ENCODE measurements around the gene PLAC1.
A peak's percentile ranks its signal among the peaks of the same experiment; 100 is the strongest.

Gene PLAC1

DNA sequence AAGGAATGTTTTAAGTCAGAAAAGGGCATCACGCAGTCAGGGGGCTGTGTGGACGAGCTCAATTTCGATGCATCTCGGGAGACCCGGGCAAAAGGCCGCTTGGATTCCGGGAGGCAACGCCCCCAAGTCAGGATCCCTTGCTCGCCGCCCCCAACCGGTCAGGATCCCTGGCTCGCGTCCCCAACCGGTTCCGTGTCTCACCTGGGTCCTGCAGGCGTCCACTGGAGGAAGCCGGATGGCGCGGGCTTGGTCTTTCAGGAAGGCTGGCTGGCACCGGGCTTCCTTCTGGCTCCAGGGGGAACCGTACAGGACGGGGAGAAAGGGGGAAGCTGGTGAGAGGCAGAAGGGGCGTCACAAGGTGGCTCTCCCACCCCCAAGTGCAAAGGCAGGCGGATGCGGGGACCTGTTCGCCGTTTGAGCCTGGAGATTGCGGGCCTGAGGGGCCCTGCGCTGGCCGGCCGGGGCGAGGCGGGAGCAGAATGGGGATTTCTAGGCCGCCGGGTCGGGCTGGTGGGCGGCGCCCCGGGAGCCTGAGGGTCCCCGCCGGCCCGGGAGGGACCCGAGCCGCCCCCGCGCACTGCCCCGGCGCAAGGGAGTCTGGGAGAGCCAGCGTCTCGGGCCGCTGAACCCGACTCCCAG lies 113.6 kb downstream of the PLAC1 start:
- peak overlapping the region; percentile 8 for H3K4me3 ChIP-seq (ENCODE audit: low read depth, low read length)

DNA sequence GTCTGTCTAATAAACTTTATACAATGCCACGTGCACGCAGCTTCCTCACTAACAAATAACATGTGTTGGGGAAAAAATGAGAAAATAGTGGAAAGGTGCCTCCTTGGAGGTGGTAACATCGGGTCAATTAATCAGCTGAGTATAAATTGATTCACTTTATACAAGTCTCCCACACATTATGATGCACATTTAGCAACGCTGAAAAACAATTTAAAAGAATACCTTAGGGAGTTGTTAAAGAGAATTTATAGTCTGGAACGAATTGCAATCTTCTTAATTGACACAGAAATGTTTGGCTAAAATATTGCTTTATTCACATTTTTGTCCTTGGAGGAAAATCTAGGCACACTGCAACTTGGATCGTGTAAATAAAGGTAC lies 114.1 kb downstream of the PLAC1 start:
- no peak overlapping the region for H3K4me3 ChIP-seq (ENCODE audit: low read depth, low read length)

DNA sequence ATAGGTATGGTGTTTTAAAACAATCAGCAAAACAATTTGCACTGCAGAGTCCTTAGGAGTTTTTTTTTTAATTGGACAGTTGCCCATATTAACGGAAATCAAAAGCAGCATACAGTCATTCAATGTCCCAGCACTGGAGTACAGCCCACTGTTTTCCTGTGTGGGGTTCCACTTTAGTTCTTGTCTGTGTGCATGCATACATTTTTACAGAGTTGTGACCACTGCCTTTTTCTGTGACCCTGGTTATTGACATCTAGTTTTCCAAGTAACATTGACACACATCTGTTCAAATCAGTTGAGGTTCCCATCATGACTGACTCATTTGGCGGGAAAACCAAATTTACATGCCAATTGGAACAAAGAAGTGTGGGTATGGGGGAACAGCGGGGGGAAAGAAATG lies 115.0 kb downstream of the PLAC1 start:
- H3K4me3 ChIP-seq (ENCODE audit: low read depth, low read length) = no peak overlapping the region

- no peak overlapping the region for H3K4me3 ChIP-seq (ENCODE audit: low read depth, low read length)
These were observed 115.8 kb downstream of the PLAC1 start for GRCh38 chrX:134542485-134542884.

DNA sequence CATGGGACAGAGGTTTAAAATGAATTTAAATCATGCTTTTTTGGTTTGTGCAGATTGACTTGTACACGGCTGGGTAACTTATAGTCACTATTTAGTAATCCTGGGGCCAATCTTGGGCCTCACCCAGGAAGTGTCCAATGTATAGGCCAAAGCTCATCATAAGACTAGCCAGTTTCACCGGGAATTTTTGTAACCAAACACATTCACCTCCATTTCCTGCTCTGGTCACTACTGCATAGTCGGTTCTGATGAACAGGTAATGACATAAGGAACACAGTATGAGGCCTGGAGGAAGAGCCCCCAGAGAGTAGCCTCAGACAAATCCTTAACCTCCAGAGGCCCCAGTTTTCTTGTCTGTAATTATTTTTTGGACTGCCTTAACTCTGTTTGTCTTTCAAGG lies 116.4 kb downstream of the PLAC1 start:
- H3K4me3 ChIP-seq (ENCODE audit: low read depth, low read length) = no peak overlapping the region

DNA sequence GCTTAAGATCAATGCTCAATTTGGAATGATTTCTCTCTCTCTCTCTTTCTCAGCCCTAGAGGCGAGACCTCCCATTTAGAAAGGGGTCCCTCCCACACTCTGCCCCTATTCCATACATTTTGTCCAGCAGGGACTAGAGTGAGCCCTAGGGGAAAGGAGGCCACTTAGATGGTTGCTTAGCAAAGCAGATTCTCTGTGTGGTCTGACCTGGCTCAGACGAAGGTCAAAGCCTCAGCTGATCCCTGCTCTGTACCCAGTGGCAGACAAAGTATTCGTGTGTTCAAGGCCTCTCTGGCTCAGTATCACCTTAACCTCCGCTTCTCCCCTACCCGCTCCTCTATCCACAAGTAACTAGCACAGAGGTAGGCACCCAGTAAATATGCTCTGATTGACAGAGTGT lies 120.0 kb downstream of the PLAC1 start:
- no peak overlapping the region for H3K4me3 ChIP-seq (ENCODE audit: low read depth, low read length)

DNA sequence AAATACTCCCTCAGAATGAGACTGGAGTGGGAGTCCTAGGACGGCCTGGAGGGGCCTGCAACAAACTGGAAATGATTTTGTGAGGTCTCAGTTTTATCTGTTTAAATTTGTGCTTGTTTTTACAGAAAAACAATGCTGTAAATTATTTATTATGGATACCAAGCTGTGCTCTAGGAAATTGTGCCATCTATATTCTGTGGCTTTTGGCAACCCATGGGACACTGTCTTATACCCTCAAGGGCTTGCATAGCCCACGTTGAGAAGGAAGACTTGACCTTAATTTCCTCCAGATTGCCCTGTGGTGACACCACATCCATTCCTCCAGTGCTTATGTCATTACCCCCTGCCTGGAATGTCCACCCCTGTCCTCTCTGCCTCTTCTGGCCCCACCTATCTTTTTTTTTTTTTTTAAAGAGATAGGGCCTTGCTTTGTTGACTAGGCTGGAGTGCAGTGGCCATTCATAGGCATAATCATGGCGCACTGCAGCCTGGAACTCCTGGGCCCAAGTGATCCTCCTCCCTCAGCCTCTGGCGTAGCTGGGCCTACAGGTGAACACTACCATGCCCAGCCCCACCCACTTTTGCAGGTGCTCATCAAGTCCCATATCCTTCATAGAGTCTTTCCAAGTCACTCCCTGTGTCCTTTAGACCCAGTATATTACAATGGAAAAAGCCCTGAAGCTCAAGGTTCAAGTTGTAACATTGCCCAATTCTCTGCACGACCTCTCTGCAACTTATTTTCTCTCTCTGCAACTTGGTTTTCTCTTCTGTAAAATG lies 120.9 kb downstream of the PLAC1 start:
- no peak overlapping the region for H3K4me3 ChIP-seq (ENCODE audit: low read depth, low read length)

GRCh38 chrX:134533952-134534351 lies 124.3 kb downstream of the PLAC1 start:
- H3K4me3 ChIP-seq (ENCODE audit: low read depth, low read length) = no peak overlapping the region

- no peak overlapping the region for H3K4me3 ChIP-seq (ENCODE audit: low read depth, low read length)
These were observed 124.9 kb downstream of the PLAC1 start for GRCh38 chrX:134533352-134533751.

- H3K4me3 ChIP-seq (ENCODE audit: low read depth, low read length) = no peak overlapping the region
These were observed 127.4 kb downstream of the PLAC1 start for GRCh38 chrX:134530845-134531244.

DNA sequence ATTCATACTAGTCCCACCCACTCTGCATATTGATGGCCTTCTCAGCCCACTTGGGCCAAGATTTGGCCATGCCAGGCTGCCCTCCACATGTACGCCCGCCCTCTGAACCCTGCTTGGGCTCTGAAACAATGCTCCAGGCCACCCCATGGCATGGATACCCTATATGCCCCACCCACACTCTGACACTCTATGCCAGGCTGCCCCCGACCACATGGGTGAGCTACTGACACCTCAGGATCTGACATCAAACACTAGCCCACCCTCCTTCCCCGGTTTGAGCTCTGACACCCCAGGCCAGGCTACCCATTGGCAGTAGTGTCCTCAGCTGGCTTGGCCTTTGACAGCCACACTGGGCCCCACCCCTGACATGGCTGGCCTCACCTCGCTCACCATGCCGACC lies 128.8 kb downstream of the PLAC1 start:
- H3K4me3 ChIP-seq (ENCODE audit: low read depth, low read length) = no peak overlapping the region

DNA sequence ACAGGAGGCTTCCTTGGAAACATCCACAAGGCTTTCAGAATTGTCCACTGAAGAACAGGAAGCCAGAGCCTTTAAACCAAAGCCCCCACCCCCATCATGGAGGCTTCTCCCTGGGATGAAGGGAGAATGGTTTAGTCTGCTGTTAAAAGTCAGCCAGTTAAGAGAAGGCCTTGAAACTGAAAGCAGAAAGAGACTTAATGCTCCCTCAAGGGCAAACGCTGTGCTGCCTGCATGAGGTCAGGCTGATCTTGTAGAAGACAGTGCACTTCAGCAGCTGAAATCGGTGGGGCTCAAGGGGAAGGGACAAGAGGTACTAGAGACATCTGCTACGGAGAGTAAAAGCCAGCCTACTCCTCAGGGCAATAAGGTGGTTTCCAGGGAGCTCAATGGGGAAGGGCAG lies 129.3 kb downstream of the PLAC1 start:
- H3K4me3 ChIP-seq (ENCODE audit: low read depth, low read length) = no peak overlapping the region

DNA sequence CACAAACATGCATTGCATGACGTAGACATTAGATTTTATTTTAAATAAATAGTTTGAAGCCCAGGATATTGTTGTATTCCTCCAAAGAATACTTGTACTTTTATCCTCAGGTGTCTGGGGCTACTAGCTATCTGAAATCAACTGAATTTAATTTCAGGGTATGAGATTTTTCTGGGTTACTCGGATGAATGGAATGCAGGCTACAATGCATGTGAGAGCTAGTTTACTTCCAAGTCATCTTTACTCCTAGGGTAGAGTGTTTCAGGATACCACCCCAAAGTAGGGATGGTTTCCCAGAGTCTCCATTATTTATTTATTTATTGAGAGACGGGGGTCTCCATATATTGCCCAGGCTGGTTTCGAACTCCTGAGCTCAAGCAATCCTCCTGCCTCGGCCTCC lies 131.9 kb downstream of the PLAC1 start:
- no peak overlapping the region for H3K4me3 ChIP-seq (ENCODE audit: low read depth, low read length)

GRCh38 chrX:134525086-134525792 lies 133.0 kb downstream of the PLAC1 start:
- H3K4me3 ChIP-seq (ENCODE audit: low read depth, low read length) = no peak overlapping the region

DNA sequence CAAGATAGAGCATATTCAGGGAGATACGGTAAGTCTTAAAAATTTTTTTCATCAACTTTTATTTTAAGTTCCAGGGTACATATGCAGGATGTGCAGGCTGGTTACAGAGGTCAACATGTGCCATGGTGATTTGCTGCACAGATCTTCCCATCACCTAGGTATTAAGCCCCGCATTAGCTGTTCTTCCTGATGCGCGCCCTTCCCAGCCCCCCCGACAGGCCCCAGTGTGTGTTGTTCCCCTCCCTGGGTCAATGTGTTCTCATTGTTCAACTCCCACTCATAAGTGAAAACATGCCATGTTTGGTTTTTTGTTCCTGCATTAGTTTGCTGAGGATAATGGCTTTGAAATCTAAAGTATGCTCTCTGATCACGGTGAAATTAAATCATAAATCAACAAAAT lies 134.1 kb downstream of the PLAC1 start:
- no peak overlapping the region for H3K4me3 ChIP-seq (ENCODE audit: low read depth, low read length)

DNA sequence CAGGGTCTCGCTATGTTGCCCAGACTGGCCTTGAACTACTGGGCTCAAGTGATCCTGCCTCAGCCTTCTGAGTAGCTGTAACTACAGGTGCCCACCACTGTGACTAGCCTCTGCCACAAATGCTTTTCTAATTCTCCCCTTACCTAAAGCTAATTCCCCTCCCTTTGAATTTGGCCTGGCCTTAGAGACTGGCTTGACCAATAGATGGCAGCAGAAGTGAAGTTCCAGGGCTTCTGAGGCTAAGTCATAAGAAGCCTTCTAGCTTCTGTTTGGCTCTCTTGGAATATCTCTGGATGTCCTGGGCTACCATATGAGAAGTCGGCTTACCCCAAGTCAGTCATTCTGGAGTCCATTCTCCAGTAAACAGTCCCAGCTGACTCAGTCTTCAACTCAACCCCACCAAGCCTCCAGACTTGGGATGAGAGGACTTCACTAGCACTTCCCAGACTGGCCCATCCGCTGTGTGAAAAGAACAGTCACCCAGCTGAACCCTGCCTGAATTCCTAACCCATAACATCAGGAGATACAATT lies 137.3 kb downstream of the PLAC1 start:
- no peak overlapping the region for H3K4me3 ChIP-seq (ENCODE audit: low read depth, low read length)
